GM12891 (cell line): ENCODE results near the gene GRIK3.

Source experiments
- POLR2A ChIP-seq: IDR thresholded peaks from 2 replicates; pipeline ENCODE4 v1.6.1; 2011; ENCODE audit warnings: low read depth, low read length, control low read depth
- POLR2AphosphoS5 ChIP-seq: IDR thresholded peaks from 2 replicates; pipeline ENCODE4 v1.6.1; 2011; ENCODE audit warnings: low read depth, low read length, control low read depth
- POU2F2 ChIP-seq: IDR thresholded peaks from 2 replicates; pipeline ENCODE4 v1.6.1; 2011; ENCODE audit warnings: low read depth, mild to moderate bottlenecking, control low read depth, low read length, moderate library complexity
- SPI1 ChIP-seq: IDR thresholded peaks from 2 replicates; pipeline ENCODE4 v1.6.1; 2011; ENCODE audit warnings: low read depth, low read length, control low read depth
- TAF1 ChIP-seq: IDR thresholded peaks from 2 replicates; pipeline ENCODE4 v1.6.1; 2011; ENCODE audit warnings: low read depth, low read length, control low read depth

DNA sequence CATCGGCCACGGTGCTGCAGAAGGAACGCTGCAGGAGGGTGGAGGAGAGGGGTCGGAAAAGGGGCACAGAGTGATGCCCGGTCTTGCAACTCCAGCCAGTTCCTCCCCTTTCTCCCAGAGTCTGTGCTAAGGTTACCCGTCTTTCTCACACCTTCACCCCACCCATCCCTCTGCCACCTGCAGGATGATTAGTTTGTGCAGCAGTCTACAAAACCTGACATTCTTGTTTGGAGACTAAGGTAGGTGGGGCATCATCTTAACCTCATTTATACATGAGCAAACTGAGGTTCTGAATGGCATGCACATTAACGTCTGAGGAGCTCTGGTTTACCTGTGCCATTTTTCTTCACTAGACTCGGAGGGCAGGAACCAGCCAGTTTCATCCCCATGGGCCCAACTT, 232.3 kb downstream of the GRIK3 start:
- TF ChIP-seq POLR2A (no peak), TAF1 (no peak), POLR2AphosphoS5 (no peak), POU2F2 (no peak), SPI1 (no peak)
